ENCODE measurements around the gene GRID2.

Gene GRID2

GRCh38 chr4:92535599-92535998, 231.8 kb downstream of the GRID2 start:
- no peak for DNase-seq

GRCh38 chr4:92551616-92552015, 247.8 kb downstream of the GRID2 start:
- DNase-seq: no peak

- DNase-seq: no peak
These were observed 262.5 kb downstream of the GRID2 start for GRCh38 chr4:92566269-92566668.

GRCh38 chr4:92580816-92581215, 277.1 kb downstream of the GRID2 start:
- no peak for DNase-seq

- DNase-seq: no peak
These were observed 295.3 kb downstream of the GRID2 start for GRCh38 chr4:92599044-92599443.

GRCh38 chr4:92600638-92601037, 296.9 kb downstream of the GRID2 start:
- no peak for DNase-seq

GRCh38 chr4:92606227-92606626, 302.5 kb downstream of the GRID2 start:
- DNase-seq: no peak

- DNase-seq: no peak
These were observed 311.3 kb downstream of the GRID2 start for GRCh38 chr4:92615049-92615448.

GRCh38 chr4:92618968-92619367, 315.2 kb downstream of the GRID2 start:
- no peak for DNase-seq

GRCh38 chr4:92629302-92629701, 325.5 kb downstream of the GRID2 start:
- no peak for DNase-seq

GRCh38 chr4:92634882-92635281, 331.1 kb downstream of the GRID2 start:
- DNase-seq: no peak

- no peak for DNase-seq
These were observed 332.5 kb downstream of the GRID2 start for GRCh38 chr4:92636038-92636806.

GRCh38 chr4:92641409-92641808, 337.6 kb downstream of the GRID2 start:
- no peak for DNase-seq

- DNase-seq: no peak
These were observed 343.1 kb downstream of the GRID2 start for GRCh38 chr4:92646826-92647225.

GRCh38 chr4:92651536-92651935, 347.8 kb downstream of the GRID2 start:
- DNase-seq: no peak

GRCh38 chr4:92654084-92654483, 350.3 kb downstream of the GRID2 start:
- DNase-seq: no peak

GRCh38 chr4:92657695-92658094, 353.9 kb downstream of the GRID2 start:
- DNase-seq: no peak

GRCh38 chr4:92658318-92658717, 354.6 kb downstream of the GRID2 start:
- no peak for DNase-seq

GRCh38 chr4:92677805-92678204, 374.0 kb downstream of the GRID2 start:
- no peak for DNase-seq

- DNase-seq: no peak
These were observed 374.5 kb downstream of the GRID2 start for GRCh38 chr4:92678292-92678691.

- DNase-seq: no peak
These were observed 375.4 kb downstream of the GRID2 start for GRCh38 chr4:92679149-92679548.

GRCh38 chr4:92714640-92715039, 410.9 kb downstream of the GRID2 start:
- DNase-seq: no peak

- DNase-seq: no peak
These were observed 429.5 kb downstream of the GRID2 start for GRCh38 chr4:92733231-92733630.

- no peak for DNase-seq
These were observed 431.4 kb downstream of the GRID2 start for GRCh38 chr4:92735025-92735665.

- no peak for DNase-seq
These were observed 456.7 kb downstream of the GRID2 start for GRCh38 chr4:92760433-92760832.
